Transverse colon (tissue), 4 donors: Measurements from ENCODE around the gene JAKMIP1.

ENCODE experiments used
- EP300 ChIP-seq: sonication (generic); formaldehyde crosslinking; IDR thresholded peaks from one replicate; pipeline ENCODE4 v1.6.1; 2017; ENCODE audit warnings: antibody characterized with exemption, low read depth
- POLR2A ChIP-seq: fragments of 450-650 bp; IDR thresholded peaks from one replicate; pipeline ENCODE4 v1.6.1; 2016; ENCODE audit warnings: antibody characterized with exemption, mild to moderate bottlenecking, moderate library complexity
- POLR2AphosphoS5 ChIP-seq, 3 donors: sonication (generic); formaldehyde crosslinking; IDR thresholded peaks; one replicate each; pipeline ENCODE4 v1.6.1; 2016; ENCODE audit warnings: antibody characterized with exemption in 3 of 3
- TF ChIP-seq, protein P1 (sequence below), 5 experiments: fragments of 200-600 bp in 3 of 5; fragments of 450-650 bp in 2 of 5; sonication (generic) in 3 of 5; IDR thresholded peaks; 1 replicate in 2 of 5; 2 replicates in 3 of 5; pipeline ENCODE4 v1.5.1; 2016 to 2017; ENCODE audit warnings: antibody characterized with exemption in 5 of 5, inconsistent platforms in 3 of 5, mild to moderate bottlenecking in 2 of 5, moderate library complexity in 1 of 5

DNA sequence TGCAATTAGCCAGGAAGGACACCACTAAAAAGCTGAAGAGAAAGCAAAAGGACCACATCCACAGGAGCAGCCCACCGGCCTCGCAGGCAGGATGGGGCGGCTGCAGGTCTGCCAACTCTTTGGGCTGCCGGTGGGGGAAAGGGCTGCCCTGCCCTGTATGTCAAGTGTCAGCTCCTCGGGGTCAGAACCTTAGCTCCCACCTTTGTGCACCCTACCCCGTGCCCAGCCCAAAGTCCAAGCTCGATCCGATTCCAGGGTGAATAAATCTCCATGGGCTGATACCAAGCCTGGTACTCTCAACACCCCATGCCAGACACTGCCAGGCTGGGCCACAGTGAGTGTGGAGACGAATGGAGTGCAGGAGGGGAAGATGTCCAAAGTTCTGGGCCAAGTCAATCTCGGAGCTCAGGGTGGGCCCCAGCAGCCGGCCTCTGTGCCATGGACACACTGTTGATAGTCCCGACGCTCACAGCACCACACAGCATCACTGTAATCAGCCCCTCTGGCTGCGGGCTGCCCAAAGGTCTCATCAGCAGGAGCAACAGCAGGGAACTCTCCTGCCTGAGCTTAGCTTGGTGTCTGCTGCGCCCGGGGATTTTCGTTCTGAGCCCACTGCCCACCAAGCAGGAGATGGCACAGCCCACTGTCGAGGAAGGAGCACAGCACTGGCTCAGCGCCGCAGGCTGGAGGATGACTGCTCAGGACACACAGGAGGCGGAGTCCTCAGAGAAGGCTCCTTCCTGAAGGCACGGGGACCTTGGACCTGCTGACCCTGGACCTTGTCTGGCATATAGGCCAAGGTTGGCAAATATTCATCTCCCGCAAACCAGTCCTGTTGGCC, 84.4 kb downstream of the JAKMIP1 start:
- TF ChIP-seq, protein P1, sequence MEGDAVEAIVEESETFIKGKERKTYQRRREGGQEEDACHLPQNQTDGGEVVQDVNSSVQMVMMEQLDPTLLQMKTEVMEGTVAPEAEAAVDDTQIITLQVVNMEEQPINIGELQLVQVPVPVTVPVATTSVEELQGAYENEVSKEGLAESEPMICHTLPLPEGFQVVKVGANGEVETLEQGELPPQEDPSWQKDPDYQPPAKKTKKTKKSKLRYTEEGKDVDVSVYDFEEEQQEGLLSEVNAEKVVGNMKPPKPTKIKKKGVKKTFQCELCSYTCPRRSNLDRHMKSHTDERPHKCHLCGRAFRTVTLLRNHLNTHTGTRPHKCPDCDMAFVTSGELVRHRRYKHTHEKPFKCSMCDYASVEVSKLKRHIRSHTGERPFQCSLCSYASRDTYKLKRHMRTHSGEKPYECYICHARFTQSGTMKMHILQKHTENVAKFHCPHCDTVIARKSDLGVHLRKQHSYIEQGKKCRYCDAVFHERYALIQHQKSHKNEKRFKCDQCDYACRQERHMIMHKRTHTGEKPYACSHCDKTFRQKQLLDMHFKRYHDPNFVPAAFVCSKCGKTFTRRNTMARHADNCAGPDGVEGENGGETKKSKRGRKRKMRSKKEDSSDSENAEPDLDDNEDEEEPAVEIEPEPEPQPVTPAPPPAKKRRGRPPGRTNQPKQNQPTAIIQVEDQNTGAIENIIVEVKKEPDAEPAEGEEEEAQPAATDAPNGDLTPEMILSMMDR (IDR thresholded peaks at IDR 0.05): no peak
- TF ChIP-seq POLR2A (no peak), EP300 (no peak), POLR2AphosphoS5 (IDR thresholded peaks at IDR 0.05) (no peak)
